GM18508 (cell line): Measurements from ENCODE around the gene RAB21.
"Not testable (repeated sequence)": the region's sequence is repeated elsewhere in the genome, so short reads cannot be mapped to it uniquely, and the experiment has no call there.

Experiments
- ATAC-seq: cut with Tn5 transposase; IDR thresholded peaks from one replicate; pipeline ENCODE4 v1.9.1; 2021; ENCODE audit warnings: moderate number of reproducible peaks; ENCODE audit not compliant: insufficient read depth, unreplicated experiment

RAB21 gene

GRCh38 chr12:71749666-71750065 lies 5.0 kb upstream of the RAB21 start:
- ATAC-seq = no peak

DNA sequence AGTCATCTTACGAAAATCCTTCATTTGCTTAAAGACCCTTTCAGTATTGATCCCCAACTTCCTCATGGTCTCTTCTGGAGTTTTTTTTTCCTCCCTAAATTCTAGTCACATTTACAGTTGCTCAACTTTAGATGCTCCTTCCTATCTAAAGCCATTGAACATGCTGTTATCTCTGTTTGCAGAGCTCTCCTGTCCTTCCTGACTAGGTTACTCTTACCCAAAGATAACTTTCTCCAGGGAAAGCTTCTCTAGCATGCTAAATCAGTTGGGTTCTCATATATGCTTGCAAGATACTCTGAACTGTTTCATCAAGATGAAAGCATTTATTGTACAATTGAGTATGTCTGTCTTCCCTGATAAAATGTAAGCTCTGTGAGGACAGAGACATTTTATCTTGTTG lies 1.8 kb upstream of the RAB21 start:
- ATAC-seq = no peak

DNA sequence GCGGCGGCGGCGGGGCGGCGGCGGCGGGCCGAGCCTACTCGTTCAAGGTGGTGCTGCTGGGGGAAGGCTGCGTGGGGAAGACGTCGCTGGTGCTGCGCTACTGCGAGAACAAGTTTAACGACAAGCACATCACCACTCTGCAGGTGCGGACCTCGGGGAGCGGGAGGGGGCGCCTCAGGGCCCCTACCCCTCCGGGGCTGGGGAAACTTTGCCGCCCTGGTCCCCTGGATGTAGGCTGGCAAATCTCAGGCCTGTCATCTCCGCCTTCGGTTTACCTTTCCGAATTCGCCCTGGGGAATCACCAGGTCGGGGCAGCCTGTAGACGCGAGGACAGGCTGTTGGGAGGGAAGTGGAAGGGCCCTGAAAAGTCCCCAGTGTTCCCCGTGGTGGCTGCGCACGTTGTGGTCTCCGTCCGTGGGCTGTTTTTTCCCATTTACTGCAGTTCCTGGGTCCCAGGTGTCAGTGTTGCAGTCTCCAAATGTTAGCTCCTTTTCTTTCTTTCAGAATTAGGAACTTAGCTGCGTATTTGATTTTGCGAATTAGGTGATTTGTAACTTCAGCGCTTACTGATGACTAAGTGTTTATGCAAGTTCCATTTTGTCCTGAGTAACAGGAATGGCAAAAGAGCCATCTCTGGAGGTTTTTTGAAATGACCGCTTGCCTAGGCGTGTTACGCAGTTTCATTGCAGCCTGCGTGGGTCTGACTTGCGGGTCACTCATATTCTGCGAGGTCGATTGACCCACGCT lies 656 bp downstream of the RAB21 start:
- ATAC-seq = peak; percentile 32

- no peak for ATAC-seq
Observed at GRCh38 chr12:71756054-71756690, 1.5 kb downstream of the RAB21 start.

GRCh38 chr12:71759941-71760340 lies 5.3 kb downstream of the RAB21 start:
- ATAC-seq = no peak

DNA sequence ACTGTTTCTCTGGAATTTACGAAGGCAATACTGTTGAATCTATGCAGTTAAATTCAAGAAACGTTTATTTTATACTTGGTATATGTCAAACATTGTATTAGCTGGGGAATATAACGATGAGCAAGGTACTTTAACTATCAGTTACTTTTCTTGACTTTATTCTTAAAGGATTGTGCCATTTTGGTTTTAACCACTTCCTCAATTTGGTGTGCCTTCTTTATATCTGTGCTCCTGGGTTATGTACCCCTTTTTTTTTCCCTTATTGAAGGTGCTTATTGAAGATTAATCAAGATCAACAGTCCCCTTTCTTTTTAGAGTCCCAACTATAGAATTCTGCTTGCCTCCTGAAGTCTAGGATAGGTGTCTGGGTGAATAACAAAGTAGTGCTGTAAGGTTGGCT lies 5.8 kb downstream of the RAB21 start:
- no peak for ATAC-seq

- not testable (repeated sequence) for ATAC-seq
Observed at GRCh38 chr12:71761354-71761753, 6.7 kb downstream of the RAB21 start.

- no peak for ATAC-seq
Observed at GRCh38 chr12:71763677-71764379, 9.2 kb downstream of the RAB21 start.

DNA sequence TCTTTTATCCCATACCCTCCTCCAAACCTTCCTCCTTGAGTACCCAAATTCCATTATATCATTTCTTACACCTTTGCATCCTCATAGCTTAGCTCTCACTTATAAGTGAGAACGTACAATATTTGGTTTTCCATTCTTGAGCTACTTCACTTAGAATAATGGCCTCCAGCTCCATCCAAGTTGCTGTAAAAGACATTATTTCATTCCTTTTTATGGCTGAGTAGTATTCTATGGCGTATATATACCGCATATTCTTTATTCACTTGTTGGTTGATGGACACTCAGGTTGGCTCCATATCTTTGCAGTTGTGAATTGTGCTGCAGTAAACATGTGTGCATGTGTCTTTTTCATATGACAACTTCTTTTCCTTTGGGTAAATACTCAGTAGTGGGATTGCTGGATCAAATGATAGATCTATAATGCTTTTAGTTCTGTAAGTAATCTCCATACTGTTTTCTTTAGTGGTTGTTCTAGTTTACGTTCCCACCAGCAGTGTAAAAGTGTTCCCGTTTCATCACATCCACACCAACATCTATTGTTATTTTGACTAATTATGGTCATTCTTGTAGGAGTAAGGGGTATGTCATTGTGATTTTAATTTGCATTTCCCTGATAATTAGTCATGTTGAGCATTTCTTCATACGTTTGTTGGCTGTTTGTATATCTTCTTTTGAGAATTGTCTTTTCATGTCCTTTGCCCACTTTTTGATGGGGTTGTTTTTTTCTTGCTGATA lies 10.1 kb downstream of the RAB21 start:
- ATAC-seq = no peak

DNA sequence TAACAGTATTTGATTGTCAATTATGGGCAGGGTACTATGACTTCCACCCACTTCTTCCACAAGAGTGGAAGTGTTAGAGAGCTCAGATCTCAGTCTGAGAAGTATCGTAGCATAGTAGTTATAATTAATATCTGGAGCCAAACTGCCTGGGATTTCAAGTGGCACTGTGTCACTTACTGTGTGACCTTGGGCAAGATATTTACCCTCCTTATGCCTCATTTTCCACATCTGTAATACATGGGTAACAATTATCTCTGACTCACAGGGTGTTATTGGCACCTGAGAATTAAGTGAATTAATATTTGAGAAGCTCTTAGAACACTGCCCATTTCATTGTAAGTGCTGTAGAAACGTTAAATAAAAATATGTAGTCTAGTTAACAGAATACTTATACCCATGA lies 11.5 kb downstream of the RAB21 start:
- no peak for ATAC-seq

DNA sequence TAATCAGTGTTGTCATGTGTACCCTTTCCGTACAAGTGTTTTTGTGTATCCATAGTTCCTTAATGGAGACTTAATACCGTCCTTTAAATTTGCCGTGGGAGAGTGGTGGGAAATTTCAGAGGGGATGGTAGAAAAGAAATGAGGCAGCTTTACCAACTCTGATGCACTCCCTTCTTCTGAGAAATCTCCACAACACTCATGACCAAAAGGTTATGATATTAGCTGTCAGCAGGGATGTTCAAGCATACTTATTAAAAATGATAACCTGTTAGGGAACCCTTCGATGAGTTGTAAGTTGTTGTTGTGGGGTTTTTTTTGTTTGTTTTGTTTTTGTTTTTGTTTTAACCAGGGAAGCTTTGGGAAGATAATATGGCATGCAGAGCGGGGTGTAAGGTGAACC lies 12.5 kb downstream of the RAB21 start:
- ATAC-seq = no peak

GRCh38 chr12:71768900-71769299 lies 14.2 kb downstream of the RAB21 start:
- no peak for ATAC-seq

- no peak for ATAC-seq
Observed at GRCh38 chr12:71771069-71771468, 16.4 kb downstream of the RAB21 start.

DNA sequence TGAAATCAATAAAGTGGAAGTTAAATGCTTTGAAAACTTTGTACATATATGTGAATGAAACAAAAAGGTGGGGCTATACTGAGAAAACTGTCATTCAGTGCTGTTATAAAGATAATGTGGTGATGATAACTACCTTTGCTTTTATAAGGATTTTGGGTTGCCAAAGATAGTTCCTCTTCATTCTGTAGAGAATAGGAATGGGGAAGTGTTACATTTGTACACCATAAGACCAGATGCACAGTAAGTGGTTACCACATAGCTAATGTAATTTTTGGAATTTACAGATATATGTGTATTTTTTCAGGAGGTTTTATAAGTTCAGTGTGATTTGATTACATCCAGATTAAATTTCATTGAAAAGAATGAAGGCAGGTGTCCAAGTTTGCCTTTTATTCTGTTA lies 18.1 kb downstream of the RAB21 start:
- no peak for ATAC-seq

DNA sequence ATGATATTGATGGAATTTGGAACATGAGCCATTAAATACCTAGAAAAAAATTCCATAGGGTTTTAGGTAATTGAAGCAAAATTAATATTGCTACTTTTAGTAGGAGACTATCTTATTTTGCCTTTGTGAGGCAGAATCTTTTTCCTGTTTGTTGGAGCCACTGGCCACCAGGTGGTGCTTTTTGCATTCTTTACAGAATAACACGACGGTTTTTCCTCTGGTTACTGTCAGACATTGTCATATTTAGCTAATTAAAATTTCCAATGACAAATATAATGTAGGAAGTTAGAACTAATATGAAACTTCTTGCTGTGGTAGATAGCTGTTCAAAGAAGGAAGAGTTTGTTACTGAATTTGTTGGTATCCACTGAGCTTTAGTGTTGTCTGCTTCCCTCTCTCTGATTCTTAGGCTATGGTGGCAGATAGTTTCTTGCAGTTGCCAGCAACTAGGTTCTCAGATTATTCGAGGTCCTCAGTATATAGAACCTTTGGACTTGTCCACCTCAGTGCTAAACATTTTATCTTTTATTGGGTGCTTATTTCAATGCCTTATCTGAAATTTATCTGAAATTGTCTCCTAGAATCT lies 25.7 kb downstream of the RAB21 start:
- ATAC-seq = no peak

DNA sequence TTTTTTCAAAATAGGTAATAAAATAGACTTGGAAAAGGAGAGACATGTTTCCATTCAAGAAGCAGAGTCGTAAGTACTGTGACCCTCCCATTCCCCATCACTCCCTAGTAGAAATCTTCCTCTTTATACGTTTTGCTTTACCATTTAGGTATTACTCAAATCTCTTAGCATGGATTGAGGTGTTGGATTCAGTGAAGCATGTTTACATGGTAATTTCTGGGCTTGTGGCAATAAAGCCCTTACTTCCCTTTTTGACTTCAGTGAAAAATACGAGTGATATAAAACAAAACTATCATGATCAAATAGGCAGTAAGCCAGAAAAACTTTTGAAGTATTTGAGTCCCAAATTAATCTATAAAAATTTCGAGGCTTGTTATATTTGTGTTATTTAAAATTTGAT lies 27.4 kb downstream of the RAB21 start:
- no peak for ATAC-seq

DNA sequence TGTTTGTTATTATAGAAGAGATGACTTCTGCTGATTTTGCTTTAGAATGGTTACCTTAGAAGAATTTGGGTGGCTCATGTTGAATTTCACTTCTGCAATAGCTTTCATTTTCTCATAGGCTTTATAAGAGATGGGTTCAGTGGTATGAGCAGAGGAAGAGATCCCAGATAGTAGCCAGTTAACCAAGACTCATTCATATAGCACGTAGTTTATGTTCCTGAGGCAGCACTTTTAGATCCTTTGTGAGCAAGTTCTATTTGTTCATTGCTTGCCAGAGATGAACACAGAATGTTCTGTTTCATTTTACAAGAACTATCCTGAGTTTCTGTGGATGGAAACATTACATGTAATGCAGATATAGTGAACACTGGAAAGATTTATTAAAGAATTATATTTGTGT lies 32.2 kb downstream of the RAB21 start:
- no peak for ATAC-seq

DNA sequence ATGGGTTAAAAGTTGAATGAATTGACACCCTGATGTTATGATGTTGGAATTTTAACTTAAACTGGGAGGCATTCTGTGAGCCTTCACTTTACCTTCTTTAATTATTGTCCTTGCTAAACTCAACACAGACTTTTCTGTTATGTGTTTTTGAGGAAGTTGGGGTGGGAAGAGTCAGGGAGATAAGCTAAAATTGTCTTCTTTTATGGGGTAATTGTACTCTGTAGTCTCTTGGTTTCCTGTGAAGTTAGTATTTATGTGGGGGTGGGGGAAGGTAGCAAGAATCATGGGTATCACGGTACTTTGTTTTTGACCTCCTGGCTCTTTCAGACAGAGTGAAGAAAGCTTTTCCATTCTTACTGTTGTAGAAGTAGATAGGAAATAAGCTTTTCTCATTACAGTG lies 32.9 kb downstream of the RAB21 start:
- no peak for ATAC-seq

DNA sequence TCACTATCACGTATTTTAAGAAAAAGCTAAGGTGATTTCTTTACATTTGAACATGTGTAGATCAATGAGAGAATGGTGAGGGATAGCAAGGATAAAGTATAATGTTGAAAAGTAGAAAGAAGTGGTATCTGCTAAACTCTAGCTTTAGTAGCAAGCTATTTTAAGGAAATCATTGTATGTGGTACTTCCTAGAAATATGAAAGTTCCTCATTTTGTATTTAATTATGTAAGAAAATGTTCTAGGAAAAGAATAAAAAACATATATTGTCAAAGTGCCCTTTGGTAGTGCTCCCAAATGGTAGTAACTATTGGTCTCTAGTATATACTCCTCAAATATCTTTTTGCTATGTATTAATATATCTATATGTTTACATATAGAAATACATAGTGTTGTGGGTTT lies 35.7 kb downstream of the RAB21 start:
- ATAC-seq = no peak

DNA sequence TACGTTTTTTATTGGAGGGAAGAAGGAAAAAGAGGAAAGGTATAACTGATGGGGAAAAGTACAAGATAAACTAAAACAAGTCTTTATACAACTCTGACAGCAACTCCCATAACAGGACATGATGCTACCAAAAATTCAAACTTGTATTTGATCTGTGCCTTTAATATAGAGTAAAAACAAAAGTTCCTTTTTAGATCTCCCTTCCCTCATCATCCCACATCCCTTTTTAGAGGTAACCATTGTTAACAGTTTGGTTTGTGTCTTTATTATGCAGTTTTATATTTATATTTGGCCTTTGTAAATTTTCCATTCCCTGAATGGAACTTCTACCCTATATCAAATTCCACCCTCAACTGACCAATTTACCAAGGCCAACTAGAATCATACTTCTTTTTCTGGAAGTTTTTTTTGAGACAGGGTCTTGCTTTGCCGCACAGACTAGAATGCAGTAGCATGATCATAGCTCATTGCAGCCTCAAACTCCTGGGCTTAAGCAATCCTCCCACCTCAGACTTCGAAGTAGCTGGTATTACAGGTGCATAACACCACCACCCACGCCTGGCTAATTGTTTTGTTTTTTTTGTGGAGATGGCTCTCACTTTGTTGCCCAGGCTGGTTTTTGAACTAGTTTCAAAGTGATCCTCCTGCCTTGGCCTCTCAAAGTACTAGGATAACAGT lies 36.9 kb downstream of the RAB21 start:
- no peak for ATAC-seq
